DOHH2 (cell line): ENCODE results near the gene NTS.

Experiments used
- H3F3A ChIP-seq: fragments of 200-600 bp; sonication (generic), shearing (Covaris generic); 2 replicates; pipeline ENCODE4 v1.6.0; 2016; ENCODE audit warnings: antibody characterized with exemption, mild to moderate bottlenecking; ENCODE audit not compliant: control insufficient read depth, insufficient read depth
- H3K27ac ChIP-seq: fragments of 200-600 bp; sonication (generic); 2 replicates; pipeline ENCODE4 v1.5.1; 2014; ENCODE audit warnings: low read depth, mild to moderate bottlenecking, low read length, moderate library complexity
- H3K27me3 ChIP-seq: fragments of 200-600 bp; sonication (generic); 2 replicates; pipeline ENCODE4 v1.6.1; 2014; ENCODE audit warnings: mild to moderate bottlenecking, low read length, mixed read lengths; ENCODE audit not compliant: control insufficient read depth
- H3K36me3 ChIP-seq: fragments of 200-600 bp; sonication (generic); 2 replicates; pipeline ENCODE4 v1.6.1; 2014; ENCODE audit warnings: mild to moderate bottlenecking, low read length, moderate library complexity, mixed read lengths; ENCODE audit not compliant: control insufficient read depth
- H3K4me1 ChIP-seq: fragments of 200-600 bp; sonication (generic); 2 replicates; pipeline ENCODE4 v1.6.1; 2014; ENCODE audit warnings: mild to moderate bottlenecking, low read length, mixed read lengths; ENCODE audit not compliant: control insufficient read depth
- H3K4me2 ChIP-seq: fragments of 200-600 bp; sonication (generic); 2 replicates; pipeline ENCODE4 v1.6.0; 2014; ENCODE audit warnings: mild to moderate bottlenecking, low read length, moderate library complexity
- H3K4me3 ChIP-seq: fragments of 200-600 bp; sonication (generic); 2 replicates; pipeline ENCODE4 v1.5.1; 2014; ENCODE audit warnings: mild to moderate bottlenecking, low read length, mixed read lengths
- H3K79me2 ChIP-seq: fragments of 200-600 bp; sonication (generic); 2 replicates; pipeline ENCODE4 v1.6.1; 2014; ENCODE audit warnings: mild to moderate bottlenecking, low read length, mixed read lengths; ENCODE audit not compliant: control insufficient read depth
- H3K9me2 ChIP-seq: fragments of 200-600 bp; sonication (generic); replicated peaks from 2 replicates; pipeline ENCODE4 v1.6.1; 2014; ENCODE audit warnings: mild to moderate bottlenecking, low read length, mixed read lengths; ENCODE audit not compliant: control insufficient read depth
- H3K9me3 ChIP-seq: fragments of 200-600 bp; sonication (generic); 2 replicates; pipeline ENCODE4 v1.6.1; 2014; ENCODE audit warnings: antibody characterized with exemption, low read length, mixed read lengths; ENCODE audit not compliant: control insufficient read depth, insufficient read depth
- H4K20me1 ChIP-seq: fragments of 200-600 bp; sonication (generic); 2 replicates; pipeline ENCODE4 v1.6.0; 2014; ENCODE audit warnings: low read depth, mild to moderate bottlenecking, antibody characterized with exemption, low read length, moderate library complexity; ENCODE audit not compliant: control insufficient read depth, insufficient read depth
- EZH2phosphoT487 ChIP-seq: fragments of 200-600 bp; sonication (generic); IDR thresholded peaks from 2 replicates; pipeline ENCODE4 v1.6.1; 2017; ENCODE audit warnings: borderline replicate concordance, mild to moderate bottlenecking, antibody characterized with exemption, low read length, moderate library complexity, mixed read lengths
- TF ChIP-seq, protein P1 (sequence below): fragments of 200-600 bp; sonication (generic); IDR thresholded peaks from one replicate; pipeline ENCODE4 v1.5.1; 2014; ENCODE audit warnings: antibody characterized with exemption, mild to moderate bottlenecking, low read depth, low read length; ENCODE audit not compliant: poor library complexity, severe bottlenecking

Gene NTS

DNA sequence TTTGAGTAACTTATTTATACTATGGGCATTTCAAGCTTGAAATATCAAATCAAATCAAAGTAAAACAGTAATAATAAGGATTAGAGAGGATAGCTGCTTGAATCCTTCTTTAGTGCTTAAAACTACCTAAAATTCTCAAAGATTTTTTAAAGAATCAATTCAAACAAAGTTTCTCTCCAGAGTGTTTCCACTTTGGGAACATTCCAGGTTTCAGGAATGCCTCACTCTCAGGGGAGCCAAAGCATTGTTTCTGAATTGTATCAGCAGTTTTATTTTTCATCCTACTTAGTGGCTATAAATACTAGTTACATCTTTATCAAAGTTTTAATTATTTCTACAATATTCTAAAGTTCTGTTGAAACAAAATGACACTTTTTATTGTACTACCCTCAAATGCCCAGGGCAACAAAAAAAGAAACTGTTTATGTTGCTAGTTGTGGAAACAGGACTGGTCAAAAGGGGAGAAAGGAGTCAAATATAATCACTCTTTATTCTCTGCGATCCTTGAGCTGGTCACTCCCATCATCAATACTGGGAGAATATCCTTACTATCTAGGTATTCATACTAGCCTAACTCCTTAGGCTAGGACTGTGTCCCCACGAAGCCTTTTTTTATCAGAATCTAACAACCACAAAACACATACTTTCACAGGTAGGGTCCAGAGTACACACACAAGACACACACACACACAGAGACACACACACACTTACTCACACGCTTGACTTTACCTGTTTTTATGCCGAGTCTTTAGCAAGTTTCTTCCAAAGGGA, 38.5 kb upstream of the NTS start:
- H3K27me3 ChIP-seq: no peaks in the 10 kb centered on the region
- no peaks in the 10 kb centered on the region for H3K9me2 ChIP-seq
- H3K27ac ChIP-seq: no peak overlapping the region
- no peak overlapping the region for H3K4me3 ChIP-seq
- H3K4me2 ChIP-seq: no peak overlapping the region
- no peaks in the 10 kb centered on the region for H3K36me3 ChIP-seq
- H3K79me2 ChIP-seq: no peaks in the 10 kb centered on the region
- no peak for TF ChIP-seq EZH2phosphoT487
- TF ChIP-seq, protein P1, sequence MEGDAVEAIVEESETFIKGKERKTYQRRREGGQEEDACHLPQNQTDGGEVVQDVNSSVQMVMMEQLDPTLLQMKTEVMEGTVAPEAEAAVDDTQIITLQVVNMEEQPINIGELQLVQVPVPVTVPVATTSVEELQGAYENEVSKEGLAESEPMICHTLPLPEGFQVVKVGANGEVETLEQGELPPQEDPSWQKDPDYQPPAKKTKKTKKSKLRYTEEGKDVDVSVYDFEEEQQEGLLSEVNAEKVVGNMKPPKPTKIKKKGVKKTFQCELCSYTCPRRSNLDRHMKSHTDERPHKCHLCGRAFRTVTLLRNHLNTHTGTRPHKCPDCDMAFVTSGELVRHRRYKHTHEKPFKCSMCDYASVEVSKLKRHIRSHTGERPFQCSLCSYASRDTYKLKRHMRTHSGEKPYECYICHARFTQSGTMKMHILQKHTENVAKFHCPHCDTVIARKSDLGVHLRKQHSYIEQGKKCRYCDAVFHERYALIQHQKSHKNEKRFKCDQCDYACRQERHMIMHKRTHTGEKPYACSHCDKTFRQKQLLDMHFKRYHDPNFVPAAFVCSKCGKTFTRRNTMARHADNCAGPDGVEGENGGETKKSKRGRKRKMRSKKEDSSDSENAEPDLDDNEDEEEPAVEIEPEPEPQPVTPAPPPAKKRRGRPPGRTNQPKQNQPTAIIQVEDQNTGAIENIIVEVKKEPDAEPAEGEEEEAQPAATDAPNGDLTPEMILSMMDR: no peak
- H4K20me1 ChIP-seq: no peaks in the 10 kb centered on the region
- H3K9me3 ChIP-seq: no peaks in the 10 kb centered on the region
- no peaks in the 10 kb centered on the region for H3F3A ChIP-seq
- no peaks in the 10 kb centered on the region for H3K4me1 ChIP-seq

DNA sequence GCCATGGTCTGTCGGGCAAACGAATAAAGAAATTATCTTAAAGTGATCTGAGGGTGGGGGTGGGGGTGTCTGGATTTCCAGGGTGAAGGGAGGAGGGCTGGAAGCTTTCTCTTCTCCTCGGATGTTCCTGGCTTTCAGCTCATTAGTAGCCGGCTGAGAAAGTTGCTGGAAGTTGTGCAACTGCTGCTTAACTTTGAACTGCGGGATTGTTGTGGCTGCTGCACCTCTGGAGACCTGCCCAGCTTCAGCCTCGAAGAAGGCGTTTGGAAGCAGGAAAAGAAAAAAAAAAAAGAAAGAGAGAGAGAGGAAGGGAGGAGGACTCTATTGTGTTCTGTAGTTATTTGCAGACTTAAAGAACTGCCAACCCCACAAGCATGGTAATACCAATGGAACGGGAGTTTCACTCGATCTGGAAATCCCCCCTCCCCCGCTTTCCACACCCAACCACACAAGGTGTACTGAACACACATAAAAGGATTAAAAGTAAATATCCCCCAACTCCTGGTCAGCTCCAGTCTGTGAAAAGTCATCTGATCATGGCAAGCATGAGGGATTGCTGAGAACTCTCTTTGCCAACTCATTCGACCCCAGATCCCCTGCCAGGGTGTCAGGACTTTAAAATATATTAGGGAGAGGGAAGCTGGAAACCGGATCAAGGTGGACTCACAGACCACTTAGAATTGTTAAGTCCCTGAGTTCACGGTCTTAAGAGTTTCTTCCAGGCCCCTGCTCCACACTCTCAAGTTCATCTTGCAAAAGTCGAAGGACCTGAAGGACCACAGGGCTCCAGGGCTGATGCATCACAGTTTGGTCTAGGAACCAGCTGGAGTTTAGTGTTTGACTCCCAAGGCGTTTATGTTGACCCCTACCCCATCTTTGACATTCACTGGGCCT, 37.7 kb upstream of the NTS start, which contains the start of gene RASSF9:
Gene RASSF9, minus strand, starts transcription at position 213 of the 894 bp plus-strand sequence. Its CDS starts 208 bp downstream, at position 5.
- no peaks in the 10 kb centered on the region for H3K9me3 ChIP-seq
- H3K36me3 ChIP-seq: no peaks in the 10 kb centered on the region
- H4K20me1 ChIP-seq: no peaks in the 10 kb centered on the region
- H3K79me2 ChIP-seq: no peaks in the 10 kb centered on the region
- TF ChIP-seq EZH2phosphoT487: no peak
- TF ChIP-seq, protein P1: no peak
- no peak within 1 kb of the TSS for H3K27ac ChIP-seq
- no peak within 1 kb of the TSS for H3K4me3 ChIP-seq
- no peaks in the 10 kb centered on the region for H3F3A ChIP-seq
- H3K9me2 ChIP-seq: no peaks in the 10 kb centered on the region
- H3K4me2 ChIP-seq: no peak within 1 kb of the TSS
- no peaks in the 10 kb centered on the region for H3K4me1 ChIP-seq
- no peaks in the 10 kb centered on the region for H3K27me3 ChIP-seq

DNA sequence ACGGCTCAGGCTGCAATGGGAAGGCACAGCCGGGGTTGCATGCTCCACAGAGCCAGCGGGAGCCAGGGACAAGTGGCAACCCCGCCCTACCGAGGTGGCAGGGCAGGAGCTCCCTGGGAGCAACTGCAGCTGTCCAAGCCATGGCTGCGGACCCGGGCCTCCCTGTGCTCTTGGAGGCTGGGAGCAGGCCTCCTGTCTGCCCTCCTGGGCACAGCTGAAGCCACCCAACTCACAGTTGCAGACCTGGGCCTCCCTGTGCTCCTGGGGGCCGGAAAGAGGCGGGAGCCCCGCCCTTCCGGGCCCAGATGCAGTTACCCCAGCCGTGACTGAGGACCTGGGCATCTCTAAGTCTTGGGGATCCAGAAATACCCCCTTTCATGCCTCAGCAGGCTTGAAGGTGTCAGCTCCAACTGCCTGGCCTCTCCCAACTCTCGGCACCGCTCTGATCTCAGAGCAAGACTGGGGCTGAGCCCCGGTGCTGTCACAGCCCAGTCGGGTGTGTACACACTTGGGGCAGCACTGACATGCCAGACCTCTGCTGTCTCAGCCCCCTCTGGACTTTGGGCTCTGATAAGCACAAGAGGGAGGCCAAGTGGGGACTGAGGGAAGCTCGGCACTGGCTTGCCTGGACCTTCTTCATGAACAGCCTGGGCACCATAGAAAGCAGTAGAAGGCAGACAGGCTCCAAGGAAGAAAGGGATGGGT, 30.3 kb upstream of the NTS start:
- H3K4me1 ChIP-seq: no peaks in the 10 kb centered on the region
- H3K27ac ChIP-seq: no peak overlapping the region

More for the DNA sequence above, 30.3 kb upstream of the NTS start:
- Histone ChIP-seq H3K9me2 (no peaks in the 10 kb centered on the region), H3K9me3 (no peaks in the 10 kb centered on the region), H3F3A (no peaks in the 10 kb centered on the region), H3K79me2 (no peaks in the 10 kb centered on the region), H3K27me3 (no peaks in the 10 kb centered on the region), H3K36me3 (no peaks in the 10 kb centered on the region), H3K4me2 (no peak overlapping the region), H4K20me1 (no peaks in the 10 kb centered on the region), H3K4me3 (no peak overlapping the region)
- TF ChIP-seq, protein P1: no peak
- no peak for TF ChIP-seq EZH2phosphoT487
